OCI-LY3 (cell line): ENCODE data around the gene DENR.

Experiments used
- H2AFZ ChIP-seq: fragments of 200-600, 300-600 bp; shearing (Covaris generic); 2 replicates; pipeline ENCODE4 v1.6.0; 2014; ENCODE audit warnings: antibody characterized with exemption, low read depth, low read length
- H3K27ac ChIP-seq: fragments of 200-600, 300-600 bp; sonication (generic); 2 replicates; pipeline ENCODE4 v1.5.1; 2014; ENCODE audit warnings: mild to moderate bottlenecking, low read length, moderate library complexity, mixed read lengths
- H3K27me3 ChIP-seq: fragments of 200-600, 300-600 bp; sonication (generic); 2 replicates; pipeline ENCODE4 v1.6.1; 2014; ENCODE audit warnings: low read depth, low read length, mixed read lengths
- H3K36me3 ChIP-seq: fragments of 200-600, 300-600 bp; sonication (generic); replicated peaks from 2 replicates; pipeline ENCODE3; 2014; ENCODE audit warnings: low read depth, low read length, mixed read lengths
- H3K4me1 ChIP-seq: fragments of 300-600, 200-600 bp; sonication (generic); 2 replicates; pipeline ENCODE4 v1.6.1; 2014; ENCODE audit warnings: low read length, mixed read lengths
- H3K4me2 ChIP-seq: fragments of 200-600, 300-600 bp; sonication (generic); 2 replicates; pipeline ENCODE4 v1.6.1; 2014; ENCODE audit warnings: low read length, mixed read lengths
- H3K4me3 ChIP-seq: fragments of 300-600, 200-600 bp; sonication (generic); 2 replicates; pipeline ENCODE4 v1.5.1; 2014; ENCODE audit warnings: antibody characterized with exemption, mild to moderate bottlenecking, low read length, moderate library complexity
- H3K79me2 ChIP-seq: fragments of 300-600, 200-600 bp; shearing (Covaris generic); 2 replicates; pipeline ENCODE4 v1.6.1; 2014; ENCODE audit warnings: mild to moderate bottlenecking, low read length, mixed read lengths
- H3K9ac ChIP-seq: fragments of 300-600, 200-600 bp; shearing (Covaris generic); 2 replicates; pipeline ENCODE4 v1.6.0; 2014; ENCODE audit warnings: mild to moderate bottlenecking, low read length, moderate library complexity
- H3K9me3 ChIP-seq: fragments of 200-600, 300-600 bp; shearing (Covaris generic); 2 replicates; pipeline ENCODE4 v1.6.1; 2014; ENCODE audit warnings: low read length, mixed read lengths; ENCODE audit not compliant: insufficient read depth
- H4K20me1 ChIP-seq: fragments of 200-600, 300-600 bp; sonication (generic); 2 replicates; pipeline ENCODE4 v1.6.1; 2016; ENCODE audit warnings: low read length, mixed read lengths; ENCODE audit not compliant: insufficient read depth
- EZH2phosphoT487 ChIP-seq: fragments of 200-600 bp; shearing (Covaris generic); IDR thresholded peaks from 2 replicates; pipeline ENCODE4 v1.6.1; 2018; ENCODE audit warnings: antibody characterized with exemption, mixed run types, low read depth
- TF ChIP-seq, protein P1 (sequence below): fragments of 200-600, 300-600 bp; sonication (generic); IDR thresholded peaks from 2 replicates; pipeline ENCODE4 v1.5.1; 2014; ENCODE audit warnings: antibody characterized with exemption, low read length, low read depth

Gene DENR

DNA sequence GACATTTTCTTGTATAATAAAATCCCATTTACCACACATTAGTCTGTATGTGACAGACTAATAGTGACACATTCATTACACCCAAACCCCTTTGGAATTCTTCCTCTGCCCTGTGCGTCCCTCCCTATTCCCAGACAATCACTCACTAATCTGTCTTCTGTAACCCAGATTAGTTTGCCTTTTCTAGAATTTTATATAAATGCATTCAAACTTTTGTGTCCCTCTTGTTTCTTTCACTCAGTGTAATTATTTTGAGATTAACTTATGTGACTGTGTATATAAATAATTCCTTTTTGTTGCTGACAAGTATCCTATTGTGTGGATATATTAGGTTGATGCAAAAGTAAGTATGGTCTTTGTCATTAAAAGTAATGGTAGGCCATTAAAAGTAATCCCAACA, 55.0 kb downstream of the DENR start:
- H3K4me1 ChIP-seq = peaks cover 7% of the 10 kb centered on the region; the same call in 1 of the 2 replicates
- no peak overlapping the region for H2AFZ ChIP-seq
- TF ChIP-seq, protein P1, sequence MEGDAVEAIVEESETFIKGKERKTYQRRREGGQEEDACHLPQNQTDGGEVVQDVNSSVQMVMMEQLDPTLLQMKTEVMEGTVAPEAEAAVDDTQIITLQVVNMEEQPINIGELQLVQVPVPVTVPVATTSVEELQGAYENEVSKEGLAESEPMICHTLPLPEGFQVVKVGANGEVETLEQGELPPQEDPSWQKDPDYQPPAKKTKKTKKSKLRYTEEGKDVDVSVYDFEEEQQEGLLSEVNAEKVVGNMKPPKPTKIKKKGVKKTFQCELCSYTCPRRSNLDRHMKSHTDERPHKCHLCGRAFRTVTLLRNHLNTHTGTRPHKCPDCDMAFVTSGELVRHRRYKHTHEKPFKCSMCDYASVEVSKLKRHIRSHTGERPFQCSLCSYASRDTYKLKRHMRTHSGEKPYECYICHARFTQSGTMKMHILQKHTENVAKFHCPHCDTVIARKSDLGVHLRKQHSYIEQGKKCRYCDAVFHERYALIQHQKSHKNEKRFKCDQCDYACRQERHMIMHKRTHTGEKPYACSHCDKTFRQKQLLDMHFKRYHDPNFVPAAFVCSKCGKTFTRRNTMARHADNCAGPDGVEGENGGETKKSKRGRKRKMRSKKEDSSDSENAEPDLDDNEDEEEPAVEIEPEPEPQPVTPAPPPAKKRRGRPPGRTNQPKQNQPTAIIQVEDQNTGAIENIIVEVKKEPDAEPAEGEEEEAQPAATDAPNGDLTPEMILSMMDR = no peak
- TF ChIP-seq EZH2phosphoT487 = no peak
- H4K20me1 ChIP-seq = no peaks in the 10 kb centered on the region
- no peaks in the 10 kb centered on the region for H3K27me3 ChIP-seq
- no peak overlapping the region for H3K4me2 ChIP-seq
- H3K9me3 ChIP-seq = no peaks in the 10 kb centered on the region
- H3K27ac ChIP-seq = no peak overlapping the region
- no peak overlapping the region for H3K9ac ChIP-seq
- H3K36me3 ChIP-seq = no peaks in the 10 kb centered on the region
- no peak overlapping the region for H3K4me3 ChIP-seq
- H3K79me2 ChIP-seq = no peaks in the 10 kb centered on the region

DNA sequence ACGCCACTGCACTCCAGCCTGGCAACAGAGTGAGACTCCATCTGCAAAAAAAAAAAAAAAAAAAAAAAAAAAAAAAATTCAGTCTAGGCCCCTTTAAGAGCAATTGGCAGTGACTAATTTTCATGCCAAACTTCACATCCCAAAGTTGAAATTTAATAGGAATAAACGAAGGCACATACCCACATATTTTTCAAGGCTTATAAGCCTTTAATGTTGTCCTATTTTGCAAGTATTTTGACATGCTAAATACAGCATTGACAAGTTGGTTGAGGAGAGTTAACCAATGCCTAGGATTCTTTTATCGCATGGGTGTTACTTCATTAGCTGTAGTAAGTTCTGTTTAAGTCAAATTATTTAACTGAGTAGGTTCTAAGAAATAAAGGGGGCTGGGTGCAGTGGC, 59.2 kb downstream of the DENR start:
- Histone ChIP-seq H3K27ac (no peak overlapping the region), H3K36me3 (no peaks in the 10 kb centered on the region), H3K27me3 (no peaks in the 10 kb centered on the region), H4K20me1 (no peaks in the 10 kb centered on the region), H3K4me3 (no peak overlapping the region), H3K4me2 (no peak overlapping the region), H3K4me1 (peaks cover 32% of the 10 kb centered on the region), H2AFZ (no peak overlapping the region), H3K9ac (no peak overlapping the region), H3K79me2 (no peaks in the 10 kb centered on the region), H3K9me3 (no peaks in the 10 kb centered on the region)
- TF ChIP-seq, protein P1 = no peak
- no peak for TF ChIP-seq EZH2phosphoT487

DNA sequence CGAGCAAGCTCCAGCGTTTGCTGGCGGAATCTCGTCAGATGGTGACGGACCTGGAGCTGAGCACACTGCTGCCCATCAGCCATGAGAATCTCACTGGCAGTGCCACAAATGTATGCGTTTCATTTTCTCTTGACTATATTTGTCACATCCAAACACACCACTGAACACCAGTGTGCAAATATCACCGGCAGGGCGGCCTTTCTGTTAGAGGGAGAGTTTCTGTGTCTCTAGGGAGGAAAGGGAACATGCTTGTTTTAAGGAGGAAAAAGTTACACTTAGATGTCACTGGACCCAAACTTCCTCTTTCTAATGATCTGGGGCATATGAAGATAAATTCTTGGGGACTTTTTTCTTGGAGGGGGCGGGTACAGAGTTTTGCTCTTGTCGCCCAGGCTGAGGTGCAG, 60.7 kb downstream of the DENR start:
- no peaks in the 10 kb centered on the region for H3K79me2 ChIP-seq
- H2AFZ ChIP-seq = peak overlapping the region; percentile 33
- peak overlapping the region; percentile 90 for H3K4me2 ChIP-seq
- peaks cover 32% of the 10 kb centered on the region for H3K4me1 ChIP-seq
- H3K27me3 ChIP-seq = no peaks in the 10 kb centered on the region
- 0 out of 2 replicates have a peak overlapping the region, but pooled peaks have one; percentile 26 for H3K27ac ChIP-seq
- TF ChIP-seq EZH2phosphoT487 = no peak
- TF ChIP-seq, protein P1 = no peak
- no peaks in the 10 kb centered on the region for H3K36me3 ChIP-seq
- peak overlapping the region; percentile 57 for H3K4me3 ChIP-seq
- no peaks in the 10 kb centered on the region for H4K20me1 ChIP-seq
- peak overlapping the region; percentile 30; the same call in 1 of the 2 replicates for H3K9ac ChIP-seq
- H3K9me3 ChIP-seq = no peaks in the 10 kb centered on the region

DNA sequence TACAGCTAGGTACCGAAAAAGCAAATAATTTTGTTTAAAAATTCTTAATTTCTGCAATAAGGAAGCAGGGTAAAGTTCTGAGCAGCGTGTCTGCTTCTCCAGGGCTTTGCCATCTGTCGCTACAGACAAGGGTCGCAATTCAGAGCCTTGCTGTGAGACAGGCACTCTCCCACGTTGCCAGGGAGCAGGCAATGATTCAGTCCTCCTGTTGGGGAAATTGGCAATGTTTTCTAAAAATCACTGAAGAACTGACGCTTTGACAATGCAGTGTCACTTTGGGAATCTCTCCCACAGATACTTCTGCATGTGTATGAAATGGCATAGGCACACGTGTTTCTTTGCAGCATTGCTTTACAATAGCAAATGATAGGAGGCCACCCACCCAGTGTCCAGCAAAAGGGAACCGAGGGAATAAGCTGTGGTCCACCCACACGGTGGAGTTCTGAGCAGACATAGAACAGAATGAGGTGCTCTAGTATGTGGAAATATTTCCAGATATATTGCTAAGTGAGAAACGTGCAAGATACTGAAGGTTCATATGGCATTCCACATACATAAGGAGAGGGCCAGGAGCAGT, 66.7 kb downstream of the DENR start:
- Histone ChIP-seq H2AFZ (no peak overlapping the region), H4K20me1 (no peaks in the 10 kb centered on the region), H3K9me3 (no peaks in the 10 kb centered on the region), H3K4me2 (no peak overlapping the region), H3K4me3 (no peak overlapping the region), H3K36me3 (no peaks in the 10 kb centered on the region), H3K79me2 (no peaks in the 10 kb centered on the region), H3K4me1 (peaks cover 26% of the 10 kb centered on the region), H3K9ac (no peak overlapping the region), H3K27ac (no peak overlapping the region), H3K27me3 (peaks cover 33% of the 10 kb centered on the region)
- TF ChIP-seq, protein P1 = no peak
- no peak for TF ChIP-seq EZH2phosphoT487
